ENCODE data around the gene THBS2.
"Not testable (repeated sequence)": the region's sequence is repeated elsewhere in the genome, so short reads cannot be mapped to it uniquely, and the experiment has no call there.

THBS2 gene

GRCh38 chr6:169183233-169183632 is 70.4 kb downstream of the THBS2 start:
- no peak for DNase-seq (ENCODE audit: low read depth)

- not testable (repeated sequence) for DNase-seq (ENCODE audit: low read depth)
These were observed 73.8 kb downstream of the THBS2 start for GRCh38 chr6:169179831-169180230.

- no peak for DNase-seq (ENCODE audit: low read depth)
These were observed 76.0 kb downstream of the THBS2 start for GRCh38 chr6:169177516-169178166.

- no peak for DNase-seq (ENCODE audit: low read depth)
These were observed 77.2 kb downstream of the THBS2 start for GRCh38 chr6:169176361-169176991.

- DNase-seq (ENCODE audit: low read depth), result no peak
These were observed 78.2 kb downstream of the THBS2 start for GRCh38 chr6:169175360-169175887.

GRCh38 chr6:169174516-169175359 is 78.9 kb downstream of the THBS2 start:
- DNase-seq (ENCODE audit: low read depth), result no peak

- no peak for DNase-seq (ENCODE audit: low read depth)
These were observed 79.9 kb downstream of the THBS2 start for GRCh38 chr6:169173532-169174268.

GRCh38 chr6:169172946-169173345 is 80.7 kb downstream of the THBS2 start:
- no peak for DNase-seq (ENCODE audit: low read depth)

GRCh38 chr6:169172456-169172855 is 81.2 kb downstream of the THBS2 start:
- no peak for DNase-seq (ENCODE audit: low read depth)

- no peak for DNase-seq (ENCODE audit: low read depth)
These were observed 81.7 kb downstream of the THBS2 start for GRCh38 chr6:169171951-169172350.

- DNase-seq (ENCODE audit: low read depth), result no peak
These were observed 82.6 kb downstream of the THBS2 start for GRCh38 chr6:169171016-169171415.

- DNase-seq (ENCODE audit: low read depth), result no peak
These were observed 83.1 kb downstream of the THBS2 start for GRCh38 chr6:169170583-169170955.

- DNase-seq (ENCODE audit: low read depth), result no peak
These were observed 83.6 kb downstream of the THBS2 start for GRCh38 chr6:169169941-169170582.

- DNase-seq (ENCODE audit: low read depth), result no peak
These were observed 84.3 kb downstream of the THBS2 start for GRCh38 chr6:169169375-169169774.

- no peak for DNase-seq (ENCODE audit: low read depth)
These were observed 84.9 kb downstream of the THBS2 start for GRCh38 chr6:169168706-169169105.

- DNase-seq (ENCODE audit: low read depth), result no peak
These were observed 85.4 kb downstream of the THBS2 start for GRCh38 chr6:169168302-169168630.

GRCh38 chr6:169167581-169168301 is 85.9 kb downstream of the THBS2 start:
- DNase-seq (ENCODE audit: low read depth), result no peak

GRCh38 chr6:169166896-169167580 is 86.6 kb downstream of the THBS2 start:
- no peak for DNase-seq (ENCODE audit: low read depth)
